GM21717 (cell line): ENCODE results near the gene SNX9.
"Not testable (repeated sequence)": the region's sequence is repeated elsewhere in the genome, so short reads cannot be mapped to it uniquely, and the experiment has no call there.

Experiments
- ATAC-seq: cut with Tn5 transposase; IDR thresholded peaks from one replicate; pipeline ENCODE4 v1.9.1; 2021; ENCODE audit warnings: mild to moderate bottlenecking, moderate library complexity; ENCODE audit not compliant: unreplicated experiment

The SNX9 gene

GRCh38 chr6:157911278-157911677 lies 88.2 kb downstream of the SNX9 start:
- ATAC-seq: no peak

DNA sequence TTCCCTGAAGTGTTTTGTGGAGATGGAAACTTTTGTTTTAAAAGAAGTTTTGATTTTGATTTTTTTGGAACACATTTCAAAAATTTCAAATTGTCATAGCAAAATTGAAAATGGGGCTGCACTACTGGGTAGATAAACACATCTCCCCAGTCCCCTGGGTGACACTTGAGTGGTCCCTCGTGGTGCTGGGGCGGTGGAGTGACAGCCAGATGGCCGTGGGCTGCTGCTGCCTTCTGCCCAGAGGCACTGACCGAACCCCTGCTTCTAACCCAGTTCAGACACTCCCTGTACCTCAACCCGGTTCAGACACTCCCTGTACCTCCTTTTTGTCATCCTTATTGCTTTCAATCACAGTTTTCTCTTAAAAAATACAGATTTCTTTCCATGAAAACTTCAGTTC lies 88.7 kb downstream of the SNX9 start:
- no peak for ATAC-seq

DNA sequence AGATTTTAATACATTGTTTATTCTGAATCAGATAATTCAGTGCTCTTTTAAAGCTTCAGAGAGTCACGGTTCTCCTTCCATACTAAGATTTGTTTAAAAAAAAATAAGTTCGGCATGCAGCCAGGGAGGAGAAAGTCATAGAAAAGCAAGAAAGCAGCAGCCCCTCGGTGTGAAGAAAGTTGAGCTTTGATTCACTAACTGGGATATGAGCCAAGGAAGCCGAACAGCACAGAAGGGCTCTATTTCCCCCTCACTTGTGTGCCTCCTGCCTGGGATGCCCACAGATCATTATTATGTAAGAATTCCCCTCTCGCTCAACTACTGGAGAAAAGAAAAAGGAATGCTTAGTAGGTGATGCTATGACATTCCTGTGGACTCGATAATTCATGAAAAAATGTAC lies 89.3 kb downstream of the SNX9 start:
- ATAC-seq: no peak

GRCh38 chr6:157921685-157922367 lies 98.8 kb downstream of the SNX9 start:
- no peak for ATAC-seq

- no peak for ATAC-seq
Measured at GRCh38 chr6:157925771-157926170, 102.7 kb downstream of the SNX9 start.

DNA sequence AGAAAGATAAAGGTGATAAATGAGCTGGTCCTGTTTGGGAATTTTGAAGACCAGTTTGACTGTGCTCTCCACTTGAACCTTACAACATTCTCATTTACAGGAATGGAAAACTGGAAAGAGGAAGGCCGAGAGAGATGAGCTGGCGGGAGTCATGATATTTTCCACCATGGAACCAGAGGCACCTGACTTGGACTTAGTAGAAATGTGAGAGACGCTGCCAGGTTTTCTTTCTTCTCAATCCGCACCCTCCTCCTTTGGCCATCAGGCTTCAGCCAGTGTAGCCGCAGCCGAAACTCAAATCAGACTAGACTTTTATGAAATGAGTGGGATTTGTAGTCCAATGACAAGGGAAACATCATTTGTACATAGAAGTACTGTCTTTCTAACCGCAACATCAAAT lies 104.0 kb downstream of the SNX9 start:
- no peak for ATAC-seq

DNA sequence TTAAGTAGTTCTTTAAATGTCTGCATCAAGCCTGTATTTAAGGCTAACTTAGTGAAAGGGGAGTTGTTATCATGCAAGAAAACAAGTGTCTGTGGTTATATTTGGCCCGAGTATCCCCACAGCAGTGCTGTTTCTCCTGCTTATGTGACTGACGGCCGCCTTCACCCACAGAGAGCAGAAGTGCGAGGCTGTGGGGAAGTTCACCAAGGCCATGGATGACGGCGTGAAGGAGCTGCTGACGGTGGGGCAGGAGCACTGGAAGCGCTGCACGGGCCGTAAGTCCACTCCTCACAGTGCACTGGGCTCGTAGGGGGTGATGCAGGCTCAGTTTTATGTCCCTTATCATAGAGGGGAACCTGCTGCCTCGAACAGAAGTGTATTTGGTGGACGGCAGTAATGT lies 105.4 kb downstream of the SNX9 start:
- no peak for ATAC-seq

DNA sequence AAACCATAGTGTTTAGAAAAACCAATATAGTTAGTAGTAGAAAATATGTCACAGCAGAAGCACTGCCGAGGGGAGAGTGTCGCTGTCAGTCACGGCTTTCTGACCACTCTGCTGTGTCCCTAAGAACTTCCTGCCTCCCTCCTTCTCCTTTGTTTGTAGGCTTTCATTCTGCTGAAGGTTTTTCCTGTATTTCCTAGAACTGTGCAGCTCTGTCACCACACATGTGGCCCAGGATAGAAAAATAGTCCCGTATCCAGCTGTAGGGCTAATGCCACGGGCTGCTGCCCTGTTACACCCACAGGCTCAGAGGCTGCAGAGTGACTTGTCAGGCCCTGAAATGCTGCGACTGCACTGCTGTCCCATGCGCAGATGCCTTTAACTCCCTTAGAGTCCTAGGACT lies 106.0 kb downstream of the SNX9 start:
- no peak for ATAC-seq

DNA sequence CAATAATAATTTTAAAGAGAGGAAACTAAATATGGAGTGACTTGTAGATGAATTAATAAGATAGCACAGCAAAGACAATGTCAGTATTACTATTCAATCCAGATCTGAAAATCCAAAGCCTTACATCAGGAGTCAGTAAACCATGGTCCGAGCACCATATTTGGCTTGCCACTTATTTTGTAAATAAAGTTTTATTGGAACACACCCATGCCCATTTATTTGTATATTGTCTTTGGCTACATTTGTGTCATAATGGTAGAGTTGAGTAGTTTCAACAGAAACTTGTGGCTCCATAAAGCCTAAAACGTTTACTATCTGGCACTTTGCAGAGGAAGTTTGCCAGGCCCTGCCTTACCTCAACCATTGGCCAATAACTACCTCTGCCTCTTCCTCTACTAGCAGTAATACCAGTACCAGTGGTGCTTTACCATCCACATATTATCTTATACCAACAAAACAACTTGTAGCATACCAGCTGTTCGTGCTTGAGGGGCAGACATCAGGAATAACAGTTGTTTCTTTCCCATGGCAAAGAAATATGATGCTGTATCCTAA lies 106.8 kb downstream of the SNX9 start:
- no peak for ATAC-seq

DNA sequence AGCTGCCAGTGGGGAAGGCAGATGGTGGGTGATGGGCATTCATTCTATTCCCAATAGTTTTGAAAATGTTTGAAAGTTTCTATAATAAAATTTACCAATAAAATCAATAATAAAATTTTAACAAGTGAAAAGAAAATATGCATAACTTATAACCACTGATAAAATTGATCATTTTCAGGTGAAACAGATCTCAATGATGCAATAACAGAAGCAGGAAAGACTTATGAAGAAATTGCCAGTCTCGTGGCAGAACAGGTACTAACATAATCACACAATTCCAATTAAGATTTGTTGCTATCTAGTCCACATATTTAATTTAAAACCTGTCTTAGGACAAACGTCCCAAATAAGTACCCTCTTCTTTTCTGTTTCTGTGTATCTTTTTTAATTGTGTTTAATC lies 112.7 kb downstream of the SNX9 start:
- ATAC-seq: no peak

- ATAC-seq: no peak
Measured at GRCh38 chr6:157937318-157937717, 114.3 kb downstream of the SNX9 start.

DNA sequence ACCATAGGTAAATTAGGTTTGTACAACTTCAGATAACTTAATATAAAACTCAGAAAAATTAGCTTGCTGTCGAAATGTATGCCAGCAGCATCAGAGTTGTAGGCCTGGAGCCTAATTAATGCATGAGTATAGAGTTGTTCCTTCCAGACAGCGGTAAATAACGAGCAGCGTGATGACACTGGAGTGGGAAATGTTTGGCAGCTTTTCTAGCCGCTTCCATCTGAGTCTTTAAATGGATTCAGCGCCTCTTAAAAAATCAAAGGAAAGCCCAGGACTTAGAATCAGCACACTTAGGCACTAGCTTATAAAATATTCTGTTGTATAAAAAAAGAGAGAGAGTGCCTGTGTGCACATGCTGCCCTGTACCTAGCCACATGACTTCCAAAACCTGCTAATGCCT lies 114.9 kb downstream of the SNX9 start:
- no peak for ATAC-seq

DNA sequence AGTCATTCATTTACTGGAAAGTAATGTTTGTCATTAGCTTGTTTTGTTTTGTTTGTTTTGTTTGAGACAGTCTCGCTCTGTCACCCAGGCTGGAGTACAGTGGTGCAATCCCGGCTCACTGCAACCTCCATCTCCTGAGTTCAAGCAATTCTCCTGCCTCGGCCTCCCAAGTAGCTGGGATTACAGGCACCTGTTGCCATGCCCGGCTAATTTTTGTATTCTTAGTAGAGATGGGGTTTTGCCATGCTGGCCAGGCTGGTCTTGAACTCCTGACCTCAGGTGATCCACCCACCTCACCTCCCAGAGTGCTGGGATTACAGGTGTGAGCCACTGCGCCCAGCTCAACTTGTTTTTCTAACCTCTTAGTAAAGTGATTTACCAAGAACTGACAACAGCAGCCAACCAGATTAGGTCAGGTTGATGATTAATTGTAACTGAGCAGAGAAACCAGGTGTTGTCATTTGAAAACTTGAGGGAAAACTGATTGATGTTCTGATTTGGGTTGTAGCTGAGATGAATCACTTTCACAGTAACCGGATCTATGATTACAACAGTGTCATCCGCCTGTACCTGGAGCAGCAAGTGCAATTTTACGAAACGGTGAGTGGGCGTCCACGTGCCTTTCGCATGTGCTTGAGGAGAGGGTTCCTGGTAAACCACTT lies 117.5 kb downstream of the SNX9 start:
- ATAC-seq: not testable (repeated sequence)

GRCh38 chr6:157941101-157941863 lies 118.2 kb downstream of the SNX9 start:
- ATAC-seq: no peak

DNA sequence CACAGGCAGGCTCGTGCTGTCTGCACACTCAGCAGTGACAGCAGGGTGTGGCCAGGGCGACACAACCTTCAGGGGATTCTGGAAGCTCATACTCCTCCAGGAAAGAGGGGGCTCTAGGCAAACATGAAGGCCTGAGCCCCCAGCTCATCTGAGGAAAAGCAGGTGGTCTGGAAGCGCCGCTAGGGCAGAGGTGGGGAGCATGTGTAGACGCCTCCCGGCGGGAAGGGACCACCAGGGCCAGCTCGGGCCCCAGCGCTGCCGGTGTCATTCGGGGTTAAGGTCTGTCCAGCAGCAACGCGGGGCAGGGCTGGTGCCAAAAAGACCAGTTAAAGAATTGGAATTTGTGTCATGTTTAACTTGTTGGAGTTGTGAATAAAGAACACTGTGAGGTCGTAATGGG lies 119.3 kb downstream of the SNX9 start:
- no peak for ATAC-seq

DNA sequence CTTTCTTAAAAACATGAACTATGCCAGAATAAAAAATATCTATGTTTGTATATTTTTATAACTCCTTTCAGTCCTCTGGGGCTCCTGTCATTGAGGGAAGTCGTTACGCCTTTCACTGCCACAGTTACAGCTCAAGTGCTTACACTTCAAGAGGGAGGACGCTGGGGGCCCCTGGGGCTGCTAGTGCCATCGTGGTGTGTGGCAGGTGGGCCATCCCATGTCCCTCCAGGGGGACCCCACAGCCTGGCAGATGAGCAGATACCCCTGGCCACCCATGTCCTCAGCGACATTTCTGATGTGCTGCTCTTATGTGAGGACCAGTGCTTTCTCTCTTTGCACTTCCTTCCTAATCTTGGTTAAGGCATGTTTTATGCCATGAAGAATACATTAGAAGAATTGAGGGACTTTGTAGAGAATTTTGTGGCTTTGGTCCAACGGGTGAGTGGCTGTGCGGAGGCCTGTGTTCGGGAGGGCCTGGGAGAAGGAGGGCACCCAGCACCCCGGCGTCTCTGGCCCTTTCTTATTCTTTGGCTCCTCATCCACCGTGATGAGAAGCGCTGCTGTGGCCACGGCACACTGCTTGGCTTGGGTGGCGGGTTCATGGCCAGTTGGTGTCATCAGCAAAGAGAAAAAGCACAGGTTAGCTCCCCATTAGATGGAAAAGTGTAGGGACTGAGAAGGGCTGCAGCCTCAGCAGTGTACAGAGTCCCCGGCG lies 120.4 kb downstream of the SNX9 start:
- no peak for ATAC-seq

GRCh38 chr6:157943964-157944283 lies 120.9 kb downstream of the SNX9 start:
- ATAC-seq: no peak

GRCh38 chr6:157944983-157945931 lies 122.2 kb downstream of the SNX9 start:
- ATAC-seq: no peak

- no peak for ATAC-seq
Measured at GRCh38 chr6:157946053-157946617, 123.1 kb downstream of the SNX9 start.
